HepG2 (cell line): ENCODE measurements around the gene EPB41L4A. TPM values are rescaled to one million over a fixed set of nuclear protein-coding genes. Genes with fewer than 3 reads are reported as not detected.

Experiments used
- ATAC-seq: fragments of 200-7000 bp; cut with Tn5 transposase; 3 replicates; pipeline ENCODE4 v1.9.1; 2020; ENCODE audit warnings: mild to moderate bottlenecking, moderate library complexity
- BruUV-seq: library from RNA; stranded (reverse); fragments of 400-500 nt; replicated peaks from 2 replicates; lab custom pipeline; 2021; lab: Mats Ljungman, UMichigan
- CTCF ChIA-PET: fragments of 300-600 bp; formaldehyde crosslinking; extraction: SDS; loops from one replicate; lab custom pipeline; 2021; ENCODE audit warnings: low total read pairs, inconsistent platforms, low intra/inter-chr PET ratio; lab: Yijun Ruan, JAX
- POLR2A ChIA-PET: fragments of 350-600 bp; sonication (Branson Sonifier 250); formaldehyde crosslinking; loops from one replicate; lab custom pipeline; 2020; ENCODE audit warnings: antibody characterized with exemption, inconsistent platforms; lab: Yijun Ruan, JAX
- DNase-seq: peaks from one replicate; pipeline ENCODE4 v3.0.0-alpha.2; 2015; ENCODE audit warnings: low spot score
- FAIRE-seq: peaks from 3 replicates; lab custom pipeline; 2011; peaks lifted over from hg19 to GRCh38; lab: Jason Lieb, UNC
- H2AFZ ChIP-seq: one replicate; pipeline ENCODE4 v1.6.1; 2011; ENCODE audit warnings: low read length, inconsistent platforms
- H3K27ac ChIP-seq: fragments of 300-600 bp; 3 replicates; pipeline ENCODE4 v1.8.0; 2011; ENCODE audit warnings: mixed run types, mild to moderate bottlenecking, mixed read lengths, low read length, inconsistent platforms; ENCODE audit not compliant: insufficient read depth; ENCODE audit errors: extremely low read length
- H3K27me3 ChIP-seq, 2 experiments: fragments of 200-600 bp in 1 of 2; 2 replicates in 1 of 2; 3 replicates in 1 of 2; pipeline versions ENCODE4 v1.6.0 to v1.8.0; 2011; ENCODE audit warnings: low read length in 2 of 2, mild to moderate bottlenecking in 2 of 2, moderate library complexity in 2 of 2, inconsistent platforms in 1 of 2; ENCODE audit not compliant: insufficient read depth in 2 of 2, control insufficient read depth in 1 of 2
- H3K36me3 ChIP-seq, 2 experiments: fragments of 200-600 bp in 1 of 2; replicated peaks in 1 of 2; 2 replicates in 1 of 2; 3 replicates in 1 of 2; pipeline versions ENCODE4 v1.5.1 to v1.8.0; 2011; ENCODE audit warnings: low read length in 2 of 2, inconsistent platforms in 1 of 2; ENCODE audit not compliant: insufficient read depth in 2 of 2, control insufficient read depth in 1 of 2
- H3K4me1 ChIP-seq: 2 replicates; pipeline ENCODE4 v1.5.1; 2012; ENCODE audit warnings: low read length, inconsistent platforms; ENCODE audit not compliant: insufficient read depth
- H3K4me2 ChIP-seq: 2 replicates; pipeline ENCODE4 v1.6.0; 2011; ENCODE audit warnings: low read depth, low read length, inconsistent platforms
- H3K4me3 ChIP-seq, 3 experiments: fragments of 200-600 bp in 1 of 3; sonication (generic), shearing (Covaris generic) in 1 of 3; replicated peaks in 1 of 3; 2 replicates each; pipeline ENCODE4 v1.5.1; 2011 to 2016; ENCODE audit warnings: low read length in 3 of 3, inconsistent platforms in 2 of 3, low read depth in 2 of 3, mild to moderate bottlenecking in 2 of 3, control low read depth in 1 of 3, mixed read lengths in 1 of 3; ENCODE audit not compliant: insufficient read depth in 1 of 3
- H3K79me2 ChIP-seq: one replicate; pipeline ENCODE4 v1.6.1; 2011; ENCODE audit warnings: low read length, inconsistent platforms; ENCODE audit not compliant: insufficient read depth
- H3K9ac ChIP-seq: 2 replicates; pipeline ENCODE4 v1.6.0; 2011; ENCODE audit warnings: mild to moderate bottlenecking, low read depth, low read length, inconsistent platforms; ENCODE audit not compliant: insufficient read depth
- H3K9me3 ChIP-seq: 2 replicates; pipeline ENCODE4 v1.5.1; 2012; ENCODE audit warnings: mild to moderate bottlenecking, low read length
- H4K20me1 ChIP-seq: 2 replicates; pipeline ENCODE4 v1.6.0; 2011; ENCODE audit warnings: inconsistent platforms, mild to moderate bottlenecking, low read length, moderate library complexity; ENCODE audit not compliant: insufficient read depth
- BRD4 ChIP-seq: sonication (generic); formaldehyde crosslinking; IDR thresholded peaks from 2 replicates; pipeline ENCODE4 v1.4.0; 2020; ENCODE audit warnings: missing genetic modification reagents
- HOMEZ ChIP-seq: IDR thresholded peaks from 2 replicates; pipeline ENCODE4 v1.6.1; 2016; ENCODE audit warnings: low read depth
- KDM4B ChIP-seq: sonication (generic); formaldehyde crosslinking; IDR thresholded peaks from 2 replicates; pipeline ENCODE4 v1.4.0; 2020; ENCODE audit warnings: missing genetic modification reagents
- NFKBIZ ChIP-seq: IDR thresholded peaks from 2 replicates; pipeline ENCODE4 v1.6.1; 2018; ENCODE audit warnings: missing genetic modification reagents, missing compliant biosample characterization
- NFYB ChIP-seq: sonication (generic); formaldehyde crosslinking; IDR thresholded peaks from 2 replicates; pipeline ENCODE4 v1.4.0; 2020; ENCODE audit warnings: missing genetic modification reagents
- RFX3 ChIP-seq: IDR thresholded peaks from 2 replicates; pipeline ENCODE4 v1.6.1; 2016; ENCODE audit warnings: missing biosample characterization, missing genetic modification reagents
- TAF1 ChIP-seq: sonication (generic); formaldehyde crosslinking; IDR thresholded peaks from 2 replicates; pipeline ENCODE4 v1.4.0; 2020; ENCODE audit warnings: missing genetic modification reagents
- TEAD2 ChIP-seq: sonication (generic); formaldehyde crosslinking; IDR thresholded peaks from 2 replicates; pipeline ENCODE4 v1.9.0; 2021; ENCODE audit warnings: missing genetic modification reagents
- WGBS: methylation state at CpG from one replicate; pipeline ENCODE4 v1.1.6; 2017; ENCODE audit warnings: low lambda C conversion rate; 5-methylcytosine and 5-hydroxymethylcytosine counted together
- in situ Hi-C: cut with HindIII; loops from 2 replicates; pipeline ENCODE4 v1.10.0; 2017; ENCODE audit warnings: low pct_unique_long_range_greater_than_20kb; ENCODE audit not compliant: extremely low pct_ligation_motif_present
- intact Hi-C: fragments of 100-400 bp; cut with micrococcal nuclease; formaldehyde crosslinking; loops from one replicate; pipeline ENCODE4 v1.10.0; 2022; ENCODE audit not compliant: unreplicated experiment
- polyA plus RNA-seq, 8 experiments: library from polyadenylated mRNA; depleted of rRNA in 3 of 8; stranded (reverse) in 7 of 8; unstranded in 1 of 8; fragments of >200 nt; fragmentation: Illumina TruSeq in 4 of 8; extraction: Trizol in 4 of 8; gene quantifications; 2 replicates each; pipeline versions ENCODE4 v1.2.1 to v1.2.3, GENCODE V29; 2011 to 2016; ENCODE audit warnings: low read depth in 4 of 8, missing spikeins in 1 of 8, mixed read lengths in 1 of 8; ENCODE audit not compliant: insufficient read depth in 1 of 8
- total RNA-seq, 5 experiments: library from RNA; depleted of rRNA; stranded (reverse); fragments of >200 nt; fragmentation: Illumina TruSeq; extraction: Trizol; gene quantifications; 2 replicates each; pipeline ENCODE4 v1.2.3, GENCODE V29; 2016; ENCODE audit warnings: low read depth in 1 of 5
- TF ChIP-seq, protein P1 (sequence below): sonication (generic); formaldehyde crosslinking; IDR thresholded peaks from 2 replicates; pipeline ENCODE4 v1.4.0; 2020; ENCODE audit warnings: mild to moderate bottlenecking, missing genetic modification reagents, borderline replicate concordance
- TF ChIP-seq, protein P2 (sequence below): sonication (generic); formaldehyde crosslinking; IDR thresholded peaks from 2 replicates; pipeline ENCODE4 v1.9.0; 2021; ENCODE audit warnings: mild to moderate bottlenecking, missing genetic modification reagents

EPB41L4A gene
- total and polyA plus RNA-seq, 2 of the 13 experiments (the other 11 are each of a cell fraction or from before 2014, with no cell fraction given): 0.07 TPM; not detected in 1

DNA sequence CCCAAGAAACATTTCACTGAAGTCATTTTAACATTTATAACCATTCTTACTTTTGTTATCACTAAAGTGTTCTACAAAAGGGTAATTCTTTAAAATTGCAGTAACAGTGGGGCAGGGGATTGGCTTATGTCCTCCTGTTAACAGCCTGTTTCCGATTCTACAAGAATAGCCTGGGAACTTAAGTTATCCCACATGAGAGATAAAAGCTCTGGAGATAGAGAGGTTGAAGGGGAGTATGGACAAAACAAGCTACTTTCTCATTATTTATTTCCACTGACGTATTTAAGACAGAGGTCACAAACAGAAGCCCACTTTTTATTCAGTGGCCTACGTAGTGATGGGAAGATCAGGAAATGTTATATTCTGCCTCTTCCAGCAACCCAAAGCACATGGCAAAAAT lies 98.7 kb downstream of the EPB41L4A start:
- intact Hi-C loops (no loop called here), in situ Hi-C loops (no loop called here)
- Histone ChIP-seq H3K27ac (no peak overlapping the region), H2AFZ (no peak overlapping the region), H3K9ac (no peak overlapping the region), H3K4me3 (no peak overlapping the region), H3K4me1 (no peaks in the 10 kb centered on the region), H3K4me2 (no peak overlapping the region), H3K27me3 (no peaks in the 10 kb centered on the region), H3K79me2 (no peaks in the 10 kb centered on the region), H3K9me3 (no peaks in the 10 kb centered on the region), H4K20me1 (no peaks in the 10 kb centered on the region), H3K36me3 (no peaks in the 10 kb centered on the region)
- TF ChIP-seq, protein P1, sequence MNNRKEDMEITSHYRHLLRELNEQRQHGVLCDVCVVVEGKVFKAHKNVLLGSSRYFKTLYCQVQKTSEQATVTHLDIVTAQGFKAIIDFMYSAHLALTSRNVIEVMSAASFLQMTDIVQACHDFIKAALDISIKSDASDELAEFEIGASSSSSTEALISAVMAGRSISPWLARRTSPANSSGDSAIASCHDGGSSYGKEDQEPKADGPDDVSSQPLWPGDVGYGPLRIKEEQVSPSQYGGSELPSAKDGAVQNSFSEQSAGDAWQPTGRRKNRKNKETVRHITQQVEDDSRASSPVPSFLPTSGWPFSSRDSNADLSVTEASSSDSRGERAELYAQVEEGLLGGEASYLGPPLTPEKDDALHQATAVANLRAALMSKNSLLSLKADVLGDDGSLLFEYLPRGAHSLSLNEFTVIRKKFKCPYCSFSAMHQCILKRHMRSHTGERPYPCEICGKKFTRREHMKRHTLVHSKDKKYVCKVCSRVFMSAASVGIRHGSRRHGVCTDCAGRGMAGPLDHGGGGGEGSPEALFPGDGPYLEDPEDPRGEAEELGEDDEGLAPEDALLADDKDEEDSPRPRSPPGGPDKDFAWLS (CRISPR knock-in tag): no peak
- TF ChIP-seq BRD4 (no peak), NFKBIZ (CRISPR knock-in tag) (no peak)
- ChIA-PET CTCF (no interaction called here), POLR2A (no interaction called here)
- BruUV-seq: no TSS peak
- ATAC-seq (no peak), DNase-seq (no peak), FAIRE-seq (no peak)
- 5% methylated on average over 3 of the region's 3 CpGs for WGBS

- CTCF ChIA-PET: no interaction called here
- TF ChIP-seq TEAD2 (CRISPR knock-in tag) (no peak), KDM4B (CRISPR knock-in tag) (no peak), RFX3 (no peak), HOMEZ (CRISPR knock-in tag) (no peak), TAF1 (no peak), NFYB (no peak)
- TF ChIP-seq, protein P2, sequence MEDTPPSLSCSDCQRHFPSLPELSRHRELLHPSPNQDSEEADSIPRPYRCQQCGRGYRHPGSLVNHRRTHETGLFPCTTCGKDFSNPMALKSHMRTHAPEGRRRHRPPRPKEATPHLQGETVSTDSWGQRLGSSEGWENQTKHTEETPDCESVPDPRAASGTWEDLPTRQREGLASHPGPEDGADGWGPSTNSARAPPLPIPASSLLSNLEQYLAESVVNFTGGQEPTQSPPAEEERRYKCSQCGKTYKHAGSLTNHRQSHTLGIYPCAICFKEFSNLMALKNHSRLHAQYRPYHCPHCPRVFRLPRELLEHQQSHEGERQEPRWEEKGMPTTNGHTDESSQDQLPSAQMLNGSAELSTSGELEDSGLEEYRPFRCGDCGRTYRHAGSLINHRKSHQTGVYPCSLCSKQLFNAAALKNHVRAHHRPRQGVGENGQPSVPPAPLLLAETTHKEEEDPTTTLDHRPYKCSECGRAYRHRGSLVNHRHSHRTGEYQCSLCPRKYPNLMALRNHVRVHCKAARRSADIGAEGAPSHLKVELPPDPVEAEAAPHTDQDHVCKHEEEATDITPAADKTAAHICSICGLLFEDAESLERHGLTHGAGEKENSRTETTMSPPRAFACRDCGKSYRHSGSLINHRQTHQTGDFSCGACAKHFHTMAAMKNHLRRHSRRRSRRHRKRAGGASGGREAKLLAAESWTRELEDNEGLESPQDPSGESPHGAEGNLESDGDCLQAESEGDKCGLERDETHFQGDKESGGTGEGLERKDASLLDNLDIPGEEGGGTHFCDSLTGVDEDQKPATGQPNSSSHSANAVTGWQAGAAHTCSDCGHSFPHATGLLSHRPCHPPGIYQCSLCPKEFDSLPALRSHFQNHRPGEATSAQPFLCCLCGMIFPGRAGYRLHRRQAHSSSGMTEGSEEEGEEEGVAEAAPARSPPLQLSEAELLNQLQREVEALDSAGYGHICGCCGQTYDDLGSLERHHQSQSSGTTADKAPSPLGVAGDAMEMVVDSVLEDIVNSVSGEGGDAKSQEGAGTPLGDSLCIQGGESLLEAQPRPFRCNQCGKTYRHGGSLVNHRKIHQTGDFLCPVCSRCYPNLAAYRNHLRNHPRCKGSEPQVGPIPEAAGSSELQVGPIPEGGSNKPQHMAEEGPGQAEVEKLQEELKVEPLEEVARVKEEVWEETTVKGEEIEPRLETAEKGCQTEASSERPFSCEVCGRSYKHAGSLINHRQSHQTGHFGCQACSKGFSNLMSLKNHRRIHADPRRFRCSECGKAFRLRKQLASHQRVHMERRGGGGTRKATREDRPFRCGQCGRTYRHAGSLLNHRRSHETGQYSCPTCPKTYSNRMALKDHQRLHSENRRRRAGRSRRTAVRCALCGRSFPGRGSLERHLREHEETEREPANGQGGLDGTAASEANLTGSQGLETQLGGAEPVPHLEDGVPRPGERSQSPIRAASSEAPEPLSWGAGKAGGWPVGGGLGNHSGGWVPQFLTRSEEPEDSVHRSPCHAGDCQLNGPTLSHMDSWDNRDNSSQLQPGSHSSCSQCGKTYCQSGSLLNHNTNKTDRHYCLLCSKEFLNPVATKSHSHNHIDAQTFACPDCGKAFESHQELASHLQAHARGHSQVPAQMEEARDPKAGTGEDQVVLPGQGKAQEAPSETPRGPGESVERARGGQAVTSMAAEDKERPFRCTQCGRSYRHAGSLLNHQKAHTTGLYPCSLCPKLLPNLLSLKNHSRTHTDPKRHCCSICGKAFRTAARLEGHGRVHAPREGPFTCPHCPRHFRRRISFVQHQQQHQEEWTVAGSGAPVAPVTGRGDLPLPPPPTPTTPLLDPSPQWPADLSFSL (CRISPR knock-in tag): no peak
These were observed 100.7 kb downstream of the EPB41L4A start for GRCh38 chr5:112318346-112318745.

More at GRCh38 chr5:112318346-112318745, 100.7 kb downstream of the EPB41L4A start:
- no peak overlapping the region for H3K27ac ChIP-seq
- no TSS peak for BruUV-seq
- FAIRE-seq: no peak
- H3K4me3 ChIP-seq: no peak overlapping the region
- POLR2A ChIA-PET: no interaction called here
- in situ Hi-C loops (no loop called here), intact Hi-C loops (no loop called here)
- H3K27me3 ChIP-seq: no peaks in the 10 kb centered on the region
- ATAC-seq: no peak
- no peaks in the 10 kb centered on the region for H3K79me2 ChIP-seq
- no peaks in the 10 kb centered on the region for H3K9me3 ChIP-seq
- H4K20me1 ChIP-seq: no peaks in the 10 kb centered on the region
- no peak overlapping the region for H3K4me2 ChIP-seq
- no peak overlapping the region for H2AFZ ChIP-seq
- H3K9ac ChIP-seq: no peak overlapping the region
- WGBS: 0% methylated on average over 2 of the region's 2 CpGs
- no peak for DNase-seq
- H3K4me1 ChIP-seq: no peaks in the 10 kb centered on the region
- H3K36me3 ChIP-seq: no peaks in the 10 kb centered on the region
